ENCODE results near the gene AKAP7.
A peak's percentile ranks its signal among the peaks of the same experiment; 100 is the strongest.

Gene AKAP7

GRCh38 chr6:131231891-131232290 is 96.6 kb downstream of the AKAP7 start:
- Histone ChIP-seq H3K9ac (ENCODE audit: low read depth in 1 of 2, low read length in 2 of 2) (no peak overlapping the region), H3K27ac (ENCODE audit: low read depth, low read length) (no peak overlapping the region), H3K36me3 (ENCODE audit: control insufficient read depth in 1 of 2, insufficient read depth in 2 of 2, low read length in 2 of 2) (no peaks in the 10 kb centered on the region), H3K27me3 (ENCODE audit: control insufficient read depth in 1 of 2, insufficient read depth in 2 of 2, low read length in 2 of 2) (no peaks in the 10 kb centered on the region), H3K4me1 (ENCODE audit: control insufficient read depth in 1 of 2, insufficient read depth in 2 of 2, low read length in 2 of 2) (no peaks in the 10 kb centered on the region), H3K4me3 (ENCODE audit: low read depth in 1 of 2, low read length in 2 of 2) (no peak overlapping the region), H3K9me3 (ENCODE audit: control insufficient read depth in 1 of 2, low read length in 2 of 2) (no peaks in the 10 kb centered on the region)

- Histone ChIP-seq H3K4me1 (ENCODE audit: control insufficient read depth in 1 of 2, insufficient read depth in 2 of 2, low read length in 2 of 2) (peaks cover 0 to 2% of the 10 kb centered on the region in 2 donors), H3K9ac (ENCODE audit: low read depth in 1 of 2, low read length in 2 of 2) (no peak overlapping the region), H3K27ac (ENCODE audit: low read depth, low read length) (no peak overlapping the region), H3K27me3 (ENCODE audit: control insufficient read depth in 1 of 2, insufficient read depth in 2 of 2, low read length in 2 of 2) (no peaks in the 10 kb centered on the region), H3K4me3 (ENCODE audit: low read depth in 1 of 2, low read length in 2 of 2) (no peak overlapping the region), H3K9me3 (ENCODE audit: control insufficient read depth in 1 of 2, low read length in 2 of 2) (no peaks in the 10 kb centered on the region), H3K36me3 (ENCODE audit: control insufficient read depth in 1 of 2, insufficient read depth in 2 of 2, low read length in 2 of 2) (no peaks in the 10 kb centered on the region)
Measured at GRCh38 chr6:131244942-131245341, 109.7 kb downstream of the AKAP7 start.

- H3K27me3 ChIP-seq (ENCODE audit: control insufficient read depth in 1 of 2, insufficient read depth in 2 of 2, low read length in 2 of 2) = no peaks in the 10 kb centered on the region
- no peak overlapping the region for H3K27ac ChIP-seq (ENCODE audit: low read depth, low read length)
- H3K9me3 ChIP-seq (ENCODE audit: control insufficient read depth in 1 of 2, low read length in 2 of 2) = no peaks in the 10 kb centered on the region
- no peaks in the 10 kb centered on the region for H3K36me3 ChIP-seq (ENCODE audit: control insufficient read depth in 1 of 2, insufficient read depth in 2 of 2, low read length in 2 of 2)
- peak overlapping the region; percentile 55 to 75 for H3K9ac ChIP-seq (ENCODE audit: low read depth in 1 of 2, low read length in 2 of 2)
- peaks cover 6 to 8% of the 10 kb centered on the region in 2 donors for H3K4me1 ChIP-seq (ENCODE audit: control insufficient read depth in 1 of 2, insufficient read depth in 2 of 2, low read length in 2 of 2)
- peak overlapping the region; percentile 89 for H3K4me3 ChIP-seq (ENCODE audit: low read depth in 1 of 2, low read length in 2 of 2)
Measured at GRCh38 chr6:131250122-131250521, 114.9 kb downstream of the AKAP7 start.

GRCh38 chr6:131250936-131251335 is 115.7 kb downstream of the AKAP7 start:
- peaks cover 6 to 11% of the 10 kb centered on the region in 2 donors for H3K4me1 ChIP-seq (ENCODE audit: control insufficient read depth in 1 of 2, insufficient read depth in 2 of 2, low read length in 2 of 2)
- no peaks in the 10 kb centered on the region for H3K27me3 ChIP-seq (ENCODE audit: control insufficient read depth in 1 of 2, insufficient read depth in 2 of 2, low read length in 2 of 2)
- no peaks in the 10 kb centered on the region for H3K36me3 ChIP-seq (ENCODE audit: control insufficient read depth in 1 of 2, insufficient read depth in 2 of 2, low read length in 2 of 2)
- peak overlapping the region; percentile 89 for H3K4me3 ChIP-seq (ENCODE audit: low read depth in 1 of 2, low read length in 2 of 2)
- H3K9ac ChIP-seq (ENCODE audit: low read depth in 1 of 2, low read length in 2 of 2) = peak overlapping the region; percentile 55 to 75
- H3K27ac ChIP-seq (ENCODE audit: low read depth, low read length) = no peak overlapping the region
- H3K9me3 ChIP-seq (ENCODE audit: control insufficient read depth in 1 of 2, low read length in 2 of 2) = no peaks in the 10 kb centered on the region

- peak overlapping the region; percentile 89 for H3K4me3 ChIP-seq (ENCODE audit: low read depth in 1 of 2, low read length in 2 of 2)
- H3K9ac ChIP-seq (ENCODE audit: low read depth in 1 of 2, low read length in 2 of 2) = peak overlapping the region; percentile 55 to 75
- no peak overlapping the region for H3K27ac ChIP-seq (ENCODE audit: low read depth, low read length)
Measured at GRCh38 chr6:131251590-131252199, 116.4 kb downstream of the AKAP7 start.

GRCh38 chr6:131255434-131255833 is 120.2 kb downstream of the AKAP7 start:
- Histone ChIP-seq H3K9ac (ENCODE audit: low read depth in 1 of 2, low read length in 2 of 2) (no peak overlapping the region), H3K4me1 (ENCODE audit: control insufficient read depth in 1 of 2, insufficient read depth in 2 of 2, low read length in 2 of 2) (peaks cover 11 to 39% of the 10 kb centered on the region in 2 donors), H3K27ac (ENCODE audit: low read depth, low read length) (no peak overlapping the region), H3K27me3 (ENCODE audit: control insufficient read depth in 1 of 2, insufficient read depth in 2 of 2, low read length in 2 of 2) (no peaks in the 10 kb centered on the region), H3K36me3 (ENCODE audit: control insufficient read depth in 1 of 2, insufficient read depth in 2 of 2, low read length in 2 of 2) (no peaks in the 10 kb centered on the region), H3K9me3 (ENCODE audit: control insufficient read depth in 1 of 2, low read length in 2 of 2) (no peaks in the 10 kb centered on the region), H3K4me3 (ENCODE audit: low read depth in 1 of 2, low read length in 2 of 2) (no peak overlapping the region)

More at GRCh38 chr6:131251590-131252199, 116.4 kb downstream of the AKAP7 start:
- H3K36me3 ChIP-seq (ENCODE audit: control insufficient read depth in 1 of 2, insufficient read depth in 2 of 2, low read length in 2 of 2) = no peaks in the 10 kb centered on the region
- no peaks in the 10 kb centered on the region for H3K9me3 ChIP-seq (ENCODE audit: control insufficient read depth in 1 of 2, low read length in 2 of 2)
- H3K27me3 ChIP-seq (ENCODE audit: control insufficient read depth in 1 of 2, insufficient read depth in 2 of 2, low read length in 2 of 2) = no peaks in the 10 kb centered on the region
- H3K4me1 ChIP-seq (ENCODE audit: control insufficient read depth in 1 of 2, insufficient read depth in 2 of 2, low read length in 2 of 2) = peaks cover 6 to 14% of the 10 kb centered on the region in 2 donors

GRCh38 chr6:131255911-131256310 is 120.6 kb downstream of the AKAP7 start:
- no peaks in the 10 kb centered on the region for H3K27me3 ChIP-seq (ENCODE audit: control insufficient read depth in 1 of 2, insufficient read depth in 2 of 2, low read length in 2 of 2)
- H3K9me3 ChIP-seq (ENCODE audit: control insufficient read depth in 1 of 2, low read length in 2 of 2) = no peaks in the 10 kb centered on the region
- H3K4me1 ChIP-seq (ENCODE audit: control insufficient read depth in 1 of 2, insufficient read depth in 2 of 2, low read length in 2 of 2) = peaks cover 11 to 39% of the 10 kb centered on the region in 2 donors
- no peaks in the 10 kb centered on the region for H3K36me3 ChIP-seq (ENCODE audit: control insufficient read depth in 1 of 2, insufficient read depth in 2 of 2, low read length in 2 of 2)
- H3K27ac ChIP-seq (ENCODE audit: low read depth, low read length) = no peak overlapping the region
- H3K4me3 ChIP-seq (ENCODE audit: low read depth in 1 of 2, low read length in 2 of 2) = no peak overlapping the region
- no peak overlapping the region for H3K9ac ChIP-seq (ENCODE audit: low read depth in 1 of 2, low read length in 2 of 2)

- no peak overlapping the region for H3K4me3 ChIP-seq (ENCODE audit: low read depth in 1 of 2, low read length in 2 of 2)
- no peaks in the 10 kb centered on the region for H3K27me3 ChIP-seq (ENCODE audit: control insufficient read depth in 1 of 2, insufficient read depth in 2 of 2, low read length in 2 of 2)
- no peaks in the 10 kb centered on the region for H3K9me3 ChIP-seq (ENCODE audit: control insufficient read depth in 1 of 2, low read length in 2 of 2)
- no peak overlapping the region for H3K9ac ChIP-seq (ENCODE audit: low read depth in 1 of 2, low read length in 2 of 2)
- no peaks in the 10 kb centered on the region for H3K36me3 ChIP-seq (ENCODE audit: control insufficient read depth in 1 of 2, insufficient read depth in 2 of 2, low read length in 2 of 2)
- peaks cover 11 to 39% of the 10 kb centered on the region in 2 donors for H3K4me1 ChIP-seq (ENCODE audit: control insufficient read depth in 1 of 2, insufficient read depth in 2 of 2, low read length in 2 of 2)
- H3K27ac ChIP-seq (ENCODE audit: low read depth, low read length) = no peak overlapping the region
Measured at GRCh38 chr6:131257104-131257503, 121.8 kb downstream of the AKAP7 start.

- no peak overlapping the region for H3K4me3 ChIP-seq (ENCODE audit: low read depth in 1 of 2, low read length in 2 of 2)
- no peak overlapping the region for H3K27ac ChIP-seq (ENCODE audit: low read depth, low read length)
- H3K9ac ChIP-seq (ENCODE audit: low read depth in 1 of 2, low read length in 2 of 2) = no peak overlapping the region
- H3K9me3 ChIP-seq (ENCODE audit: control insufficient read depth in 1 of 2, low read length in 2 of 2) = no peaks in the 10 kb centered on the region
- H3K36me3 ChIP-seq (ENCODE audit: control insufficient read depth in 1 of 2, insufficient read depth in 2 of 2, low read length in 2 of 2) = peaks cover 0 to under 1% of the 10 kb centered on the region in 2 donors
- H3K4me1 ChIP-seq (ENCODE audit: control insufficient read depth in 1 of 2, insufficient read depth in 2 of 2, low read length in 2 of 2) = peaks cover 8 to 32% of the 10 kb centered on the region in 2 donors
- H3K27me3 ChIP-seq (ENCODE audit: control insufficient read depth in 1 of 2, insufficient read depth in 2 of 2, low read length in 2 of 2) = no peaks in the 10 kb centered on the region
Measured at GRCh38 chr6:131258010-131258652, 122.9 kb downstream of the AKAP7 start.

- Histone ChIP-seq H3K9ac (ENCODE audit: low read depth in 1 of 2, low read length in 2 of 2) (no peak overlapping the region), H3K4me1 (ENCODE audit: control insufficient read depth in 1 of 2, insufficient read depth in 2 of 2, low read length in 2 of 2) (peaks cover 8 to 31% of the 10 kb centered on the region in 2 donors), H3K36me3 (ENCODE audit: control insufficient read depth in 1 of 2, insufficient read depth in 2 of 2, low read length in 2 of 2) (peaks cover 0 to 5% of the 10 kb centered on the region in 2 donors), H3K9me3 (ENCODE audit: control insufficient read depth in 1 of 2, low read length in 2 of 2) (no peaks in the 10 kb centered on the region), H3K27me3 (ENCODE audit: control insufficient read depth in 1 of 2, insufficient read depth in 2 of 2, low read length in 2 of 2) (no peaks in the 10 kb centered on the region), H3K4me3 (ENCODE audit: low read depth in 1 of 2, low read length in 2 of 2) (no peak overlapping the region), H3K27ac (ENCODE audit: low read depth, low read length) (no peak overlapping the region)
Measured at GRCh38 chr6:131258816-131259476, 123.7 kb downstream of the AKAP7 start.
